SU-DHL-6 (cell line): ENCODE results near the gene ZNF354C.

ENCODE experiments used
- EZH2phosphoT487 ChIP-seq: fragments of 200-600 bp; sonication (generic), shearing (Covaris generic); conservative IDR thresholded peaks from 2 replicates; pipeline ENCODE4 v1.6.1; 2018; ENCODE audit warnings: mild to moderate bottlenecking, antibody characterized with exemption, low read length, moderate library complexity, mixed read lengths
- TF ChIP-seq, protein P1 (sequence below): fragments of 200-600 bp; sonication (generic); IDR thresholded peaks from one replicate; pipeline ENCODE4 v1.5.1; 2017; ENCODE audit warnings: antibody characterized with exemption, mild to moderate bottlenecking, low read length, moderate library complexity; ENCODE audit not compliant: insufficient read depth, poor library complexity, severe bottlenecking

DNA sequence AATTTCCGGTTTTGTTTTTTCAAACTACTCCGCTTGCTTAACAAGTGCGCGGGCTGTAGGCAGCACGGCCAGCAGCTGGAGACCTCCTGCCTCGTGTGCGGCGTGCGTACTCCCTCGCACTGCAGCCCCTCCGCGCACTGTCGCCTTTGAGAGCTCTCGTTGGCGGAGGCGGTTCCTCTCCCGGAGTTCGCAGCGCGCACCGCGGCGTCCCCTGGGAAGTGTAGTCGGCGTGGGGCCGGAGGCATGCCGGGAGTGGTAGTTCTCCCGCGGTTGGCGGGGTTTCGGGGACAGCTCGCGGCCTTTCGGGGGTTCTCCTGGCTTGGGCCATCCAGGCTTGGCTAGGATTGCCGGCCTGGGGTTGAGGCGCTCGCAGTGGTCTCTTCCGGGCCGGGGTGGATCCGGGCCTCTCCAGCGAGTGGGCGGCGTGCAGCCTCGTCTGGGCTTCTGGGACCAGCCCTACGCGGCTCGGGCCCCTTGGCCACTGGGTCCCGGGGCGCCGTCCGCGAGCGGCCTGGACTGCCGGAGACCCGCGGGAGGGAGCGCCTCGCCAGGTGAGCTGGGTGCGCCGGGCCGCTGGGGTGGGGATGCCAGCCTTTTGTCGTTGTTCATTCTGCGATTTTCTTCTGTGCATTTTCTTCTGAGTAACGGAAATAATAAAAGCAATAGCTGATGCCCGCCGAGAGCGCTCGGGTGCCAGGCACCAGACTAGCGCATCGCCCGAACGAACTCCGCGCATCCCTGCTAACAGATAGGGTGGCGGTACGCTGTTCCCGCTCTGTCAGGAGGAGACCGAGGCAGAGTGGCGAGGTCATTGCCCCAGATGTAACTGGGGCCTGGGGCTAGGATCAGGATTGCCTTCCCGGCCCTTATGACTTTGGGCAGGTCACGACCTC lies at the start of gene ZNF354C:
- TF ChIP-seq, protein P1, sequence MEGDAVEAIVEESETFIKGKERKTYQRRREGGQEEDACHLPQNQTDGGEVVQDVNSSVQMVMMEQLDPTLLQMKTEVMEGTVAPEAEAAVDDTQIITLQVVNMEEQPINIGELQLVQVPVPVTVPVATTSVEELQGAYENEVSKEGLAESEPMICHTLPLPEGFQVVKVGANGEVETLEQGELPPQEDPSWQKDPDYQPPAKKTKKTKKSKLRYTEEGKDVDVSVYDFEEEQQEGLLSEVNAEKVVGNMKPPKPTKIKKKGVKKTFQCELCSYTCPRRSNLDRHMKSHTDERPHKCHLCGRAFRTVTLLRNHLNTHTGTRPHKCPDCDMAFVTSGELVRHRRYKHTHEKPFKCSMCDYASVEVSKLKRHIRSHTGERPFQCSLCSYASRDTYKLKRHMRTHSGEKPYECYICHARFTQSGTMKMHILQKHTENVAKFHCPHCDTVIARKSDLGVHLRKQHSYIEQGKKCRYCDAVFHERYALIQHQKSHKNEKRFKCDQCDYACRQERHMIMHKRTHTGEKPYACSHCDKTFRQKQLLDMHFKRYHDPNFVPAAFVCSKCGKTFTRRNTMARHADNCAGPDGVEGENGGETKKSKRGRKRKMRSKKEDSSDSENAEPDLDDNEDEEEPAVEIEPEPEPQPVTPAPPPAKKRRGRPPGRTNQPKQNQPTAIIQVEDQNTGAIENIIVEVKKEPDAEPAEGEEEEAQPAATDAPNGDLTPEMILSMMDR, result no peak
- TF ChIP-seq EZH2phosphoT487, result no peak
